ENCODE measurements around the gene EFNA4.

EFNA4 gene, protein sequence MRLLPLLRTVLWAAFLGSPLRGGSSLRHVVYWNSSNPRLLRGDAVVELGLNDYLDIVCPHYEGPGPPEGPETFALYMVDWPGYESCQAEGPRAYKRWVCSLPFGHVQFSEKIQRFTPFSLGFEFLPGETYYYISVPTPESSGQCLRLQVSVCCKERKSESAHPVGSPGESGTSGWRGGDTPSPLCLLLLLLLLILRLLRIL

DNA sequence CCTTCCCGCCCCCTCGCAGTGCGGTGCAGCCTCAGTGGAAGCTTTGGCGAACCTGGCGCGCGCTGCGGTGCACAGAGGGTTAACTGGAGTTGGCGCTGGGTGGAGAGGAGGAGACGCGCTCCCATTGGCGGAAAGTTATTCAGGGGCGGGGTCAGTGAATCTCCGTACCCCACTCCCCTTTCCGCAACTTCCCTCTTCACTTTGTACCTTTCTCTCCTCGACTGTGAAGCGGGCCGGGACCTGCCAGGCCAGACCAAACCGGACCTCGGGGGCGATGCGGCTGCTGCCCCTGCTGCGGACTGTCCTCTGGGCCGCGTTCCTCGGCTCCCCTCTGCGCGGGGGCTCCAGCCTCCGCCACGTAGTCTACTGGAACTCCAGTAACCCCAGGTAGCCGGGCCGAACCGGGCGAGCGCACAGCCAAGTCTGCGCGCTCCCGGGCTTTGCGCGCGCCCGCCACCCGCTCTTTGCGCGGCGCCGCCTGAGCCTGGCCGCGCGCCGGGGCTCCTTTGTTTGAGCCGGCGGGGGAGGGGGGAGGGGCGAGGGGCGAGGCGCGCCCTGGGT is at the start of gene EFNA4:
TSS of gene EFNA4 (plus strand) at position 191 of the 561 bp plus-strand sequence. CDS start at position 275, 84 bp downstream.
- DNase-seq: peak; percentile 89

DNA sequence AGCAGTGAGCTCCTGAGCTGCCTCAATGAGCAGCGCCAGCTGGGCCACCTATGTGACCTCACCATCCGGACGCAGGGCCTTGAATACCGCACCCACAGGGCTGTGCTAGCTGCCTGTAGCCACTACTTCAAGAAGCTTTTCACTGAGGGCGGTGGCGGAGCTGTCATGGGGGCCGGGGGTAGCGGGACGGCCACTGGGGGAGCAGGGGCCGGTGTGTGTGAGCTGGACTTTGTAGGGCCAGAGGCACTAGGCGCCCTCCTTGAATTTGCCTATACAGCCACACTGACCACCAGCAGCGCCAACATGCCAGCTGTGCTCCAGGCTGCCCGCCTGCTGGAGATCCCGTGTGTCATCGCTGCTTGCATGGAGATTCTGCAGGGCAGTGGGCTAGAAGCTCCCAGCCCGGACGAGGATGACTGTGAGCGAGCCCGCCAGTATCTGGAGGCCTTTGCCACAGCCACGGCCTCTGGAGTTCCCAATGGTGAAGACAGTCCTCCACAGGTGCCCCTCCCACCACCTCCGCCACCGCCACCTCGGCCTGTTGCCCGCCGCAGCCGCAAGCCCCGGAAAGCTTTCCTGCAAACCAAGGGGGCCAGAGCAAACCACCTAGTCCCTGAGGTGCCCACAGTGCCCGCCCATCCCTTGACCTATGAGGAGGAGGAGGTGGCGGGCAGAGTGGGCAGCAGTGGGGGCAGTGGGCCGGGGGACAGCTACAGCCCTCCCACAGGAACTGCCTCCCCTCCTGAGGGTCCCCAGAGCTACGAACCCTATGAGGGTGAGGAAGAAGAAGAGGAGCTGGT is 48.6 kb upstream of the EFNA4 start:
- no peak for DNase-seq

DNA sequence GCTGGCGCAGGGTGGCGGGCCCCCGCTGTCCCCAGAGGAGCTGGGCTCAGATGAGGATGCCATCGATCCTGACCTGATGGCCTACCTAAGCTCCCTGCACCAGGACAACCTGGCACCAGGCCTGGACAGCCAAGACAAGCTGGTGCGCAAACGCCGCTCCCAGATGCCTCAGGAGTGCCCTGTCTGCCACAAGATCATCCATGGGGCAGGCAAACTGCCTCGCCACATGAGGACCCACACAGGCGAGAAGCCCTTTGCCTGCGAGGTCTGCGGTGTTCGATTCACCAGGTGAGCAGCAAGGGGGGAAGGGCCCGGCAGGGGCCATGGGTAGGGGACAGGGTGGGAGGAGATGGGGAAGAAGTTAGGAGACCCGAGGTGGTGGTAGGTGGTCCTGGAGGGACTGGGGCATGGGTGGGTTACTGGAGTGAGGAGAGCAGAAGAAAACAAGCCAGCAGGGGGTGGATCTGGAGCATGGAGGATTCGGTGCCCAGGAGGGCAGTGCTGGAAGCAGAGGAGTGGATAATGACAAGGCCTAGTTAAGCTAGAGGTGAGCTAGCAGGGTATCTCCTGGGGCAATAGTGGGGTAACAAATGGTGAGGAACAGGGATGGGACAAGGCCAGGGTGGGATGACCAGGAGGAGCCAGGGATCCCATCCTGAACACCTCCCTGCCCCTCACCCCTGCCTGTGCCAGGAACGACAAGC is 47.9 kb upstream of the EFNA4 start:
- no peak for DNase-seq

DNA sequence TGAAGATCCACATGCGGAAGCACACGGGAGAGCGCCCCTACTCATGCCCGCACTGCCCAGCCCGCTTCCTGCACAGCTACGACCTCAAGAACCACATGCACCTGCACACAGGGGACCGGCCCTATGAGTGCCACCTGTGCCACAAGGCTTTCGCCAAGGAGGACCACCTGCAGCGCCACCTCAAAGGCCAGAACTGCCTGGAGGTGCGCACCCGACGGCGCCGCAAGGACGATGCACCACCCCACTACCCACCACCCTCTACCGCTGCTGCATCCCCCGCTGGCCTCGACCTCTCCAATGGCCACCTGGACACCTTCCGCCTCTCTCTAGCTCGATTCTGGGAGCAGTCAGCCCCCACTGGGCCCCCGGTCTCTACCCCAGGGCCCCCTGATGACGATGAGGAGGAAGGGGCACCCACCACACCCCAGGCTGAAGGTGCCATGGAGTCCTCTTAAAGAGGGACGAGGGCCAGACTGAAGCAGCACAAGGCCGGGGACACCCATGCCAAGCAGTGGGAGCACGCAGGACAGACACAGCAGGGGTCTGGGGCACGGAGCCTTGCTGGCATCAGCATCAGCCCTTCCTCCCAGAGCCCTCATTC is 47.2 kb upstream of the EFNA4 start:
- peak; percentile 22 for DNase-seq

DNA sequence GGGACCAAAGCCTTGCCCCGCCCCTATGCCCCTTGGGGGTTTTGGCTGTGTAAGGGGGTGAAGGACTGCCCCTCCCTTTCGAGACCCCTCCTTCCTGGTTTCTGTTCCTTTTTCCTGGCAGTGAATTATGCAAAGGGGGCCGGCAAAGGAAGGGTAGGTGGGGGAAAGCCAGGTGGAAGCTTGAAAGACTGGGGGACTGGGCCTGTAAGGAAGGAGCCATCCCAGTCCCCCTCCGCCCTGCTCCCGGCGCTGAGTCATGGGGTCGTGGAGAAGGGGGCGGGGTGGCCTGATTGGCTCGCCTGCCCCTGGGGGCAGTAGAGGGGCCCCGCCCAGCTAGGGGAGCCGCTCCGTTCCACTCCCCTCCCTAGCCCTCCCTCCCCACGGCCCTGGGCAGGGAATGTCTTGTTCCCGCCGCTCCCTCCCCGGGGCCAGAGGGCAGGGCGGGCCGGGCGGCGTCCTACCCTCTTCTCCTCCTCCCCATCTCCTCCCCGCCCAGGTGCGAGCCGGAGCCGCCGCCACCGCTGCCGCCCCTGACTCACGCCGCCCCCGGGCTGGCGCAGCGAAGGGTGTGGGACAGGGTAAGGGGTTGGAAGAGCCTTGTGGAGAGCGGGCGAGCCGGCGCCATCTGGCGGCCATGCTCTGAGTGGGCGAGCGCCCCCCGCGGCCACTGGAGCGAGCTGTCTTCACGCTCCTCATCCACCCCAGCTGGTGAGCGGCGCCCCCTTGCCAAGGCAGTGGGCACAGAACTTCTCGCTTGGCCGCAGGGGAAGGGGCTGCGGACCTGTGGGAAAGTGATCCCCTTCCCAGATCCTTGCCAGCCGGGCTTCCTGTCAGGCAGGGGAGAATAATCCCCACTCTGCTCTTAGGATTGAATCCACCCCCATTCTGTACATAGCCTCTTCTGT is 46.2 kb upstream of the EFNA4 start:
- peak; percentile 89 for DNase-seq

DNA sequence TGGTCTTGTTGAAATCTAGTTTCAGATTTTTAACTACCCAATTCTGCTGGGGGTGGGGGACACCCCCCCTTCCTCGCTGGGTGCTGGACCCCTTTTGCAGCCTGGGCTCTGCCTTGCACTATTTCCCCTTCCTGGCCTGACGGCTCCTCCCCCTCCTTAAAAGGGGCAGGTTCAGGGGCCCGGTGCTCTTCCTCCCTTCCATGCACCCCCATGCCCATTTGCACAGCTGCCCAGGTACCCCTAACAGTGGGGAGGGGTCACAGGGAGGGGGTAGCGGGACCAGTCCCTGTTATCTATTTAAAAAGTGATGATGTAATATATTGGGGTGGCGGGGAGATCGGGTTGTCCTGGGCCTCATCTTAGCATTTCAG is 45.6 kb upstream of the EFNA4 start:
- no peak for DNase-seq

DNA sequence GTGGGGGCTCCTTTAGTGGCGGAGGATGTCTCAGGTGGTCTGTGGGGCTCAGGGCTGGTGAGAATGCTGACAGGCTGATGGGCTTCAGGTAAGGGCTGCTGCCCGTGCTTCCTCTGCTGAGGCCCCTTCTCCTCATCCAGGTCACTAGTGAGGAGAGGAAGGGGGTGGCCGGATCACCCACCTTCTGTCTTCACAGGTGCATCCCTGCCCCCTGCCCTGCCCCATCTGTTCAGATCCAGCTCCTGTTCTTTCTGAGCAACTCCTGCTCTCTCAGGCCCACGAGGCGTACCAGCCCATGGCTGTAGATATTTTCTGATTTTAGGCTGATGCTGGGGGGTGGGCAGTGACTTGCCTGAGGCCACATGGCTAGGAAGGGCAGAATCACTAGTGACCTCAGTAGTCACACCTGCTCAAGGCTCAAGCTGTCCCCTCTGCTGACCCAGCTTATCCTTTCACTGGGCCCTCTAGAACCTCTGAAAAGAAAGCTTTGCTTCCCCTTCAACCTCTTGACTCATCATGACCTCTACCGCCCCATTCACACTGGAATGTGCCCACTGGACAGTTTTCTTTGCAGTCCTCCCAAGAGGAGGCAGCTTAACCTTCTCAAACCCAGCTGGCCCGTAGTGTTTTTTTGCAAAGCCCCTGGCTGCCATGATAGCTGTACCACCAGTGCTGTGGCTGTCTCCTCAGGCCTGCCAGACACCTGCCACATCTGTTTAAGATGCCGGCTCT is 44.8 kb upstream of the EFNA4 start:
- DNase-seq: no peak

DNA sequence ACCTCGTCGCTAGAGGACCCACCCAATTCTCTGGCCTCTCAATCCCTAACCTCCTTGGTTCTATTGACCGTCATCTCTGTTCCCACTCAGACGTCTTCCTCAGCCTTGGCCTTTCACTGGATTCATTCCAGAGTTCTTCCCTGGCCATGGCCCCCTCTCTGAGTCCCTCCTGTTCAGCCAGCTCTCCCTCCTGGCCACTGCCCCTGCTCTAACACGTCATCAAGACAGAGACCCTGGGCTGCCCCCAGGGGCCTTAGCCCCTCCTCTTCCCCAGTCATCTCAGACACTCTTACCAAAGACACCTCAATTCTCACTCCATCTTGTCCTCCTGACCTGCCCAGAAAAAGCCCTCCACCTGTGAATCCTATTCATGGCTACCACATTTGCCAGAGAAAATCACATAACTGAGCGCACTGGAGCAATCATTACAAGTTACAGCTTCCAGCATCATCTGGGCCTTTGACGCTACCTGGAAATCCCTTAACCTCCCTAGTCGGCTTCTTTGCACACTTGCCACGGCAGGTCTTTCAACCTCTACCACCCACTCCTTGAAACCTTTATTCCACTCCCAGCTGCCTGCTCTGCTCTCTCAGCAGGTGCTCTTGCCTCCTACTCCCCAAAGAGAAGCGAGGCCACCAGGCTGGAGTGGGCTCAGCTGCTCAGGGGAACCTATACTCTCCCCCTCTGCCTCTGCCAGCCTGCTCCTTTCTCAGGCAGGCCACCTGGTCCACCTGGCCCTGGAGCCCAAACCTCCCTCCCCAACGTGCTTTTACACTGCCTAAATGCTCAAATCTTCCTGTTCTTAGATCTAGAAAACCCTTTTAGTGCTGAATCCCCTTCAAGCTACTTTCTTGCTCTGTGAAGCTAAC is 43.9 kb upstream of the EFNA4 start:
- no peak for DNase-seq

DNA sequence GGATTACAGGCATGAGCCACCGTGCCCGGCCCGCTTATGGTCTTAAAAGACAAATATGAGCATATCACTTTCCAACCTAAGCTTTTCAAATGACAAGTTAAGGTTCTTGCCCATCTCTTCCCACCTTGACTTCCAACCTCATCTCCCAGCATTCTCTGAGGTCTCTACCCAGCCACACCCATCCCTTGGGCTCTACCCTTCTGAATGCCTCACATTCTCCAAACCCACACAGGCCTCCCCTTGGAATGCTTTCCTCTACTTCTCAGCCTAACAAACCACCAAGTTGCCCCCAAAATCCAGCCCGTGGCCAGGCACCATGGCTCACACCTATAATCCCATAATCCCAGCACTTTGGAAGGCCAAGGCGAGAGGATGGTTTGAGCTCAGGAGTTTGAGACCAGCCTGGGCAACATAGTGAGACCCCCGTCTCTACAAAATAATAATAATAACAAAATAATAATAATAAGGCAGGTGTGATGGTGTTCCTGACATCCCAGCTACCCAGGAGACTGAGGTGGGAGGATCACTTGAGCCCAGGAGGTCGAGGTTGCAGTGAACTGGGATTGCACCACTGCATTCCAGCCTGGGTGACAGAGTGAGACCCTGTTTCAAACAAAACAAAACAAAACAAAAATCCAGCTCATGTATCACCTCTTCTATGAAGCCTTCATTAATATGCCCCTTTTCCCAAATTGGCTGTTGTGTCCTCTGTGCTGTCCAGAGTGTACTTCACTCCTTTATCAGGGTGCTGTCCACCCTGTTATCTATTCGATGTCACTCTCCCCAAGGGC is 41.2 kb upstream of the EFNA4 start:
- DNase-seq: no peak

DNA sequence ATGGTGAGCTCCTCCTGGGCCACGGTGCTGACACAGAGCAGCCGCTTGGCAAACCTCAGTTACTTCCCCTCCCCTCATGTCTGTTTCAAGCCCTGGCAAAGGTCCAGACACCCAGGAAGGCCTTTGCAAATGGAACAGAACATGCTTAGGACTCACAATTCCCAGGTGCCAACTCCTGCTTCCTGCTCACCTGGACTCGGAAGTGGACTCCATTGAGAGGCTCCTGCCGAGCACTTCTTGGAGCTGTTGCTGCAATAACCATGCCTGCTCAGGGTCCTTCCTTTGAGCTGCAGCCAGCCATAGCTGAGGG is 40.7 kb upstream of the EFNA4 start:
- DNase-seq: no peak

DNA sequence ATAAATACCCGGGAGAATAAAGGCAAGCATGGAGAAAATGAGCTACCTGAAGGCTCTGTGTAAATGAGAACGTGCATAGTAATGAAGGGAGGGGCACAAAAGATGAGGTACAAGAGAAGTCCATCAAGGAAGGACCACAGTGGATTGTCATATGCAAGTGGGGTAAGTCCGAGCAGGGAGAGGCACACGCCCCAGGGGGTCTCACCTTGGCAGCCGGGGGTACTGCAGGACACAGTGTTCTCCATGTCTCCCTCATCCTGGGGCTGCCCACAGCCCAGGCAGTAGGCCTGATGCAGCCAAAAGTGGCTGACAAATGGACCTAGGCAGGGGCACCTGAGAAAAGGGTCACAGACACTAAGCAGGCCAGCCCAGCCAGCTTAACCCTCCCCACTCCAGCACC is 39.9 kb upstream of the EFNA4 start:
- no peak for DNase-seq

DNA sequence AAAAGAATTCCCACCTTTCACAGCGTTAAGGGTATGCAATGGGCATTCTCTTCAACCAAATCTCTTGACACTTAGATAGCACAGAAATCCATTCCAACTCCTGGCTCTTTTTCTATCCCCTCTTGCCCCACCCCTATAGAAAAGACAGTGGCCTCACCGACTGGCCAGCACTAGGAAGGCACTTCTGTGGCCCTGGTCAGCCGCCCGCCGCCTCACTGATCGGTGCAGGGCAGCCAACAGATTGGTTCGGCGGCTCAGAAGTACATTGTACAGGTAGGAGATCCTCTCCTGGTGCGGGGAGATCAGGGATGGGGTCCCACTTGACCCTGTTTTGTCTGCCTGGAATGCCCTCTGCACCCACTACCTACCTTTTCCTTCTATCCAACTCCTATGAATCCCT is 39.2 kb upstream of the EFNA4 start:
- DNase-seq: no peak

DNA sequence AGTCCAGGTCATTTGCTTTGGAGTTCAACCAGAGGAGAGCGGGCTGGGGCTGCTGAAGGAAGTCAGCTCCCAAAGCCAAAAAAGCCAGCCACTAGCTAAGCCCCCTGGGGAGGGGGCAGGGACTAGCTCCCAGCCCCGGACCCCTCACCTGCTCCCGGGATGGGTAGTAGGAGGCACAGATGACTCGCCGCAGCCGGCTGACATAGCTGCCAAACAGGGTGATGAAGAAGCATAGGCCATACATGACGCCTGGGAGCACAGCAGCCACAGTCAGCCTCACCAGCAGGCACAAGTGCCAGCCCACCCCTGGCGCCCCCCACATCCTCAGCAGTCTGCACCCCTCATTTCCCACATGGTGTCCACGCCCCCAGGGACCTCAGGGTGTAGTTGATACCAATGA is 37.4 kb upstream of the EFNA4 start:
- DNase-seq: no peak

DNA sequence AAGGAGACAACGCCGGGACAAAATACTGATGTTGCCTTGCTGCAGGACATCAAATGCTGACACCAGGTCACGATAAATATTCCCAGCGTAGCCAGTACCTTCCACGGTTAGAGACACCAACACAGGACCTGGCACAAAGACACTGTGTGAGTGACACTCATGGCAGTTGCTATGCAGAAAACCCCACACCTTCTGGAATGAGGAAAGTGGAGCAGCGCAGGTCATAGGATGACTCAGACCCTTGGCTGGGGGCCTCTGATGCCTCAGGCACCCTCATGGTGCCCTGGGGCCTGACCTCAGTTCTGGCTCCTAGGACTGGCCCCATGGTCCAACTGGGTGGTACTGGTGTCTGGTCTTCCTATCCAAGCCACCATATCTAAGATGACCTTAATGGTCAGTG is 37.0 kb upstream of the EFNA4 start:
- DNase-seq: no peak

DNA sequence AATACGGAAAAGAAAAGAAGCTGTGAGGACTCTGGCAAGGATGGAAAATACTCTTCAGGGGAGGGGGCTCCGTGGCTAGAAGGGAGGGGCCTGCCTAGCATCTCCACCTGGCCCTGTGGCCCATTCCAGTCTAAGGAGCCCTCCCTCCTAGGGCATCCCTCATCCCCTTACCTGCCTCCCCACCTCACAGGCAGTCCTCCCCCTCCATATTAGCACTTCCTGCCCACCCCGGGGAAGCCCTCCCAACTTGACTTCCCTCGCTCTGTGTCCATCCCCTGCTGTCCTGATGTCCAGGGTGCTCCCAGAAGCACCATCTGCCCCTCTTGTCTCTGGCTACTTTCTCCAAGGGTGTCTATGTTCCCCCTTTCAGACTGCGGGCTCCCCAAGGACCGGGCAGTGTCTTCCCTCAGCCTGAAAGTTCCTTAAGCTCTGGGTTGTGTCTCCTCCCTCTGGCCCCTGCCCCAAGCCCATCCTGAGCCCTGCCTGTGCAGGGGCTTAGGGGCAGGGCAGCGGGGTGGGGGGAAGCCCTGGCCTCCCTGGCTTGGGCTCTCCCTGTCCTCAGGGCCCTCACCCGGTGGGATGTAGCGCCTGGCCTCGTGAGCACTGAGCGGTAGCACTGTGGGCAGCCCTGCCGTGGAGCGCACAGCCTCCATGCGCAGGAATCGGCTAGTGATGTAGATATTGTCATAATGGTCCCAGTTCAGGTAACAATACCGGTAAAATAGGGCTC is 33.9 kb upstream of the EFNA4 start:
- no peak for DNase-seq

DNA sequence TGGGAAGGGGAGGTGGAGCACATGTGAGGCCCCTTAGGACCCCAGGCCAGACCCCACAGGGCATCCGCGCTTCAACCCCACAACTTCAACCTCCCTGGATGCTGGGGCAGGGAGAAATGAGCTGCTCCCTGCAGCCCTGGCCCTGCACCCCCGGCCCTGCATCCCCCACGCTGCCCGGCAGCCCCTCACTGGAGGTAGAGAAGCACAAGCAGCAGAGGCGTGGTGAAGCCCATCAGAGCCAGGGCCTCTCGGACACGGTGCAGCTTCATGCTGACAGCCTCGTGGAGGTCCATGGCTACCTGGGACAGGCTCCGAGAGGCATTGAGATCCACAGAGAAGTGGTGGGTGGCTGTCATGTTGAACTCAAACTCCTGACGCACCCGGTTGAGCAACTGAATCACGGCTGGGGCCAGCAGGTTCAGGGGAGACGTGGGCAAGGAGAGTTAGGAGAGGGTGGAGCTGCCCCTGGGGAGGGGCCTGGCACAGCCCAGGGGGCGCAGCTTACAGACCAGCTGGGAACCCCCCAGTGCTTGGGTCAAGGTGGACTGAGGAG is 33.2 kb upstream of the EFNA4 start:
- no peak for DNase-seq

DNA sequence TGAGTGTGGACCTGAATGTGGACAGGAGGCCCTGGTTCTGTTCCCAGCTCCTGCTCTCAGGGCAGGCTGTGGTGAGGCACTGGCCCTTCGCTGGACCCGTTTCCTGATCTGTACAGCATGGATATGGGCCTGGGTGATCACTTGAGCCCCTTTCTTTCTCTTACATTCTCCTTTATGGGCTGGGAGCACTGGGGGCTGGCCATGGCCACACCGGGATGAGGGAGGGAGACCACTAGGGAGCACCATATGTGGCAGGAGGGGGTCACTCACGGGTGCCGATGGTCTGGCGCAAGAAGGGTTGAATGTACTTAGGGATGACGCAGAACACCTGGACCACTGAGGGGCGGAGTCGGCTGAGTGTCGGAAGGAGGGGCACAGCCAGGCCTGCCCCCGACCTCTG is 32.6 kb upstream of the EFNA4 start:
- no peak for DNase-seq

DNA sequence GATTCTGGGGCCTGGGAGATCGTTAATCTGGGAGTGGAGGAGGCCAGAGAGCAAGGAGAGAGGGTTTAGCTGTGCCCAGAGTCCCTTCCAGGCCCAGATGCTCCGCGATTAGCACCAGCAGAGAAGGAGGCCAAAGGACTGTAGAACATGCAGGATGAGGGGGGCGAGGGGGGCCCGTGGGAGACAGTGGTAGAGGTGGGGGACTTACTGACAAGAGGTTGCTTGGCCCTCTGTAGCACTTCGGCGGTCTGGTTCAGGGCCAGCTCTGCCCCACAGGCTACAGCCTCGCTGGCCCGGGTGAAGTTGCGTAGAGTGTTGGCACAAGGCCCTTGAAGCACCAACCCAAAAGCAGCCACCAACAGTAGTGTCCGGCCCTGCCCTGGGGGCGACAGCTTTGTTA is 30.7 kb upstream of the EFNA4 start:
- no peak for DNase-seq

DNA sequence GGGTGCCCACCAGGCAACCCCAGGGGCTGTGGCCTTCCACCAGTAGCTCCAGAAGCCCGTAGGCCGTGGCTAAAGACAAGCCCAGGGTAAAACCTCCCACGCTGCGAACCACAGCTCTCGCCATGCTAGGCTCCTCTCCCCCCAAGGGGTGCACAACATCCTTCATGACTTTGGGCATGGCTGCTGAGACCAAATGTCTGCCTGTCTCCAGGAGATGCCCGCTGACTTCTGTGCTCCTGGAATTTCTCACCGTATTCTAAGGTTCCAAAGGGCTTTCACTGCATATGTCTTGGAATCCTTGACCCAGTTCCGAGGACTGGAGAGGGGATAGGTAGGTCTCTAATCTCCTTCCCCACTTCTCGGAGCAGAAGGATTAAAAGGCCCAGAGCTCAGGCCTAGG is 30.0 kb upstream of the EFNA4 start, which contains the start of the genes DCST1 and DCST2:
TSS of gene DCST1 (plus strand) at position 301 of the 400 bp plus-strand sequence. CDS start 213 bp downstream, outside the sequence.
TSS of gene DCST2 (minus strand) at position 258 of the 400 bp plus-strand sequence. CDS start at position 178, 80 bp downstream.
- DNase-seq: no peak

Measured in CD4-positive, alpha-beta T cell treated with Interleukin-17A for 1 hour (primary cell).